Measurements from ENCODE around the gene TMEM143. TPM values are rescaled to one million over a fixed set of nuclear protein-coding genes. Genes with fewer than 3 reads are reported as not detected.

TMEM143 gene
- total and polyA plus RNA-seq, 10 of the 15 experiments (the other 5 are each of a cell fraction or from before 2014, with no cell fraction given) = 1.5 to 19.5 (median 10.1) TPM

DNA sequence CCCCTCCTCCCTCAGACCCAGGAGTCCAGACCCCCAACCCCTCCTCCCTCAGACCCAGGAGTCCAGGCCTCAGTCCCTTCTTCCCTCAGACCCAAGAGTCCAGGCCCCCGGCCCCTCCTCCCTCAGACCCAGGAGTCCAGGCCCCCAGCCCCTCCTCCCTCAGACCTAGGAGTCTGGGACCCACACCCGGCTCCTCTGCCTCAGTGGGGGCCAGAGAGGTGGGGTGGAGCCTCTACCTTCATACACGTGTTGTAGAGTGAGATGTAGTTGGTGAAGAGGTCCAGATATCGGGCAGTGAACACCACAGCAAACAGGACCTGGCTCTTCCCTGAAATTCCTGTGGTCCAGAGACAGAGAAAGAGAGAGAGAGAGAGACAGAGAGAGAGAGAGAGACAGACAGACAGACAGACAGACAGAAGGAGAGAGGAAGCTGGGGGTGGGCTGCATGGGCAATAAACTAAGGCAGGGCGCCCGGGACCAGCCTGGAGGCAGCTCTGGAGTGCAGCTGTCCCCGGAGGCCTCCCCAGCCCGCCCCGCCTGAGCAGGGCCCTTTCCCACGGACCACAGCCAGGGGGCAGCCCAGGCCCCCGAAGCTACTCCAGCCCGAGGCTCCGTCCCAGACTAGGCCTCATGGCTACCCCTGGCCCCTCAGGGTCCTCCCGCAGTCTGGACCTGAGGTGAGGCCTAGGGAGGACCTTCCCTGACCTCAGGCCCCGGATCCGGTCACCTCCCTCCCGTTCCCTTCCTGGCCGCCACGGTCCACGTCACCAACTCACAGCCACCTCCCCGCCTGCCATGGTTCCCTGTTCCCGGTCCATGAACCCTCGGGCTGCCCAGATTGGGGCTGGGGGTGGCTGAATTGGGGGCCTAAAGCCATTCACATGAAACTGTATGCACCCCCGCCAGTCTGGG, 26.7 kb upstream of the TMEM143 start (continued):
- no peak for TF ChIP-seq FOS (IDR thresholded peaks at IDR 0.05; ENCODE audit: borderline replicate concordance, extremely low read depth, insufficient read length)
- TF ChIP-seq, protein P1, sequence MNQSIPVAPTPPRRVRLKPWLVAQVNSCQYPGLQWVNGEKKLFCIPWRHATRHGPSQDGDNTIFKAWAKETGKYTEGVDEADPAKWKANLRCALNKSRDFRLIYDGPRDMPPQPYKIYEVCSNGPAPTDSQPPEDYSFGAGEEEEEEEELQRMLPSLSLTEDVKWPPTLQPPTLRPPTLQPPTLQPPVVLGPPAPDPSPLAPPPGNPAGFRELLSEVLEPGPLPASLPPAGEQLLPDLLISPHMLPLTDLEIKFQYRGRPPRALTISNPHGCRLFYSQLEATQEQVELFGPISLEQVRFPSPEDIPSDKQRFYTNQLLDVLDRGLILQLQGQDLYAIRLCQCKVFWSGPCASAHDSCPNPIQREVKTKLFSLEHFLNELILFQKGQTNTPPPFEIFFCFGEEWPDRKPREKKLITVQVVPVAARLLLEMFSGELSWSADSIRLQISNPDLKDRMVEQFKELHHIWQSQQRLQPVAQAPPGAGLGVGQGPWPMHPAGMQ (IDR thresholded peaks at IDR 0.05; ENCODE audit: borderline replicate concordance) = no peak
- no peak for TF ChIP-seq SREBF1 (IDR thresholded peaks at IDR 0.05; ENCODE audit: low read length)
- no peak for TF ChIP-seq JUND (IDR thresholded peaks at IDR 0.05; ENCODE audit: low read depth, low read length)
- TF ChIP-seq EGR1 (IDR thresholded peaks at IDR 0.05; ENCODE audit: borderline replicate concordance in 1 of 2, low read depth in 2 of 2, low read length in 2 of 2) = no peak
- TF ChIP-seq HDAC6 (IDR thresholded peaks at IDR 0.05; ENCODE audit: unreplicated experiment) = no peak
- no peak for TF ChIP-seq SRF (IDR thresholded peaks at IDR 0.05; ENCODE audit: low read depth in 2 of 2, low read length in 2 of 2)

DNA sequence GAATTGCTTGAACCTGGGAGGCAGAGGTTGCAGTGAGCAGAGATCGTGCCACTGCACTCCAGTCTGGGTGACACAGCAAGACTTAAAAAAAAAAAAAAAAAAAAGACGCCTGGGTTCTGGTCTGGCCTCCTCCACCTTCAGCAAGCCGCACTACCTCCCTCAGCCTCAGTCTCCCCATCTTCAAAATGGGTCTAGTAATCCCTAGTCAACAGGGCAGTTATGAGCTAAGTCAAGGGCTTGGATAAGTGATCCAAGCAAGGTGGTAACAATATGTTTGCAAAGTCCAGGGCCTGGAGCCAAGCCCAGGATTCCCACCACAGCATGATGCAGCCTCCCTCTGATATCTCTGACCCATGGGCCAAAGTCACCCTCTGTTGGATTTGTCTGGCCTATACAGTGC, 23.2 kb upstream of the TMEM143 start:
- Histone ChIP-seq H3K9ac (ENCODE audit: control insufficient read depth, insufficient read depth, low read length) (no peak overlapping the region), H3K36me3 (ENCODE audit: control insufficient read depth in 2 of 2, insufficient read depth in 2 of 2, low read length in 1 of 2) (peaks cover 10 to 28% of the 10 kb centered on the region in 2 experiments), H3K27me3 (replicated peaks in 1 of 2; ENCODE audit: control insufficient read depth in 2 of 2, insufficient read depth in 2 of 2, low read length in 1 of 2) (no peaks in the 10 kb centered on the region), H2AFZ (ENCODE audit: control insufficient read depth, low read depth, low read length) (no peak overlapping the region), H3K4me3 (no peak overlapping the region), H3K79me2 (ENCODE audit: control insufficient read depth, insufficient read depth, low read length) (peaks cover 19% of the 10 kb centered on the region), H3K4me1 (ENCODE audit: control insufficient read depth, insufficient read depth, low read length) (peaks cover 5% of the 10 kb centered on the region; the same call in 1 of the 2 replicates), H4K20me1 (ENCODE audit: control insufficient read depth, insufficient read depth) (no peaks in the 10 kb centered on the region), H3K27ac (ENCODE audit: control insufficient read depth, insufficient read depth) (no peak overlapping the region), H3K9me3 (replicated peaks; ENCODE audit: control insufficient read depth, insufficient read depth, low read length) (no peaks in the 10 kb centered on the region), H3K4me2 (ENCODE audit: control insufficient read depth, insufficient read depth) (no peak overlapping the region)
- ATAC-seq (no peak), FAIRE-seq (no peak), DNase-seq (ENCODE audit: low read depth, low spot score) (no peak)
- RAD21 ChIA-PET (ENCODE audit: unreplicated experiment) = no interaction called here
- no TSS peak for BruUV-seq (replicated peaks)
- CTCF ChIA-PET = no interaction called here
- no peak for TF ChIP-seq HCFC1 (IDR thresholded peaks at IDR 0.05; ENCODE audit: low read length)
- no peak for TF ChIP-seq KAT2A (conservative IDR thresholded peaks at IDR 0.05; ENCODE audit: control insufficient read depth, low read depth, low read length)
- TF ChIP-seq IRF4 (IDR thresholded peaks at IDR 0.05; ENCODE audit: low read depth, low read length) = no peak
- no peak for TF ChIP-seq CHD4 (IDR thresholded peaks at IDR 0.05)
- TF ChIP-seq MTA2 (IDR thresholded peaks at IDR 0.05; ENCODE audit: low read depth) = no peak
- TF ChIP-seq, protein P2, sequence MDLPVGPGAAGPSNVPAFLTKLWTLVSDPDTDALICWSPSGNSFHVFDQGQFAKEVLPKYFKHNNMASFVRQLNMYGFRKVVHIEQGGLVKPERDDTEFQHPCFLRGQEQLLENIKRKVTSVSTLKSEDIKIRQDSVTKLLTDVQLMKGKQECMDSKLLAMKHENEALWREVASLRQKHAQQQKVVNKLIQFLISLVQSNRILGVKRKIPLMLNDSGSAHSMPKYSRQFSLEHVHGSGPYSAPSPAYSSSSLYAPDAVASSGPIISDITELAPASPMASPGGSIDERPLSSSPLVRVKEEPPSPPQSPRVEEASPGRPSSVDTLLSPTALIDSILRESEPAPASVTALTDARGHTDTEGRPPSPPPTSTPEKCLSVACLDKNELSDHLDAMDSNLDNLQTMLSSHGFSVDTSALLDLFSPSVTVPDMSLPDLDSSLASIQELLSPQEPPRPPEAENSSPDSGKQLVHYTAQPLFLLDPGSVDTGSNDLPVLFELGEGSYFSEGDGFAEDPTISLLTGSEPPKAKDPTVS (IDR thresholded peaks at IDR 0.05; ENCODE audit: low read depth, low read length) = no peak
- TF ChIP-seq NR2C2 (IDR thresholded peaks at IDR 0.05; ENCODE audit: borderline replicate concordance, control insufficient read depth, insufficient read length, low read depth) = no peak
- TF ChIP-seq TCF12 (IDR thresholded peaks at IDR 0.05; ENCODE audit: low read depth, low read length) = no peak
- intact Hi-C loops (cut with micrococcal nuclease; ENCODE audit: unreplicated experiment) = no loop called here
- SMC1A ChIA-PET (ENCODE audit: uncharacterized antibody, unreplicated experiment) = no interaction called here
- in situ Hi-C loops (cut with MboI) = no loop called here
- POLR2A ChIA-PET = interaction anchor here (0.7 kb wide), 1 partner anchor 29 kb away, joined by 6 read pairs; no protein-coding TSS in a partner anchor
- 100% methylated on average over 2 of the region's 3 CpGs for WGBS (ENCODE audit: insufficient coverage, insufficient replicate concordance, low lambda C conversion rate, missing lambda C conversion rate)

Data from GM12878 (cell line).